HepG2 (cell line): Measurements from ENCODE around the gene PMM2. TPM values are rescaled to one million over a fixed set of nuclear protein-coding genes. Genes with fewer than 3 reads are reported as not detected.

Experiments used
- FOSL2 ChIP-seq: sonication (generic); formaldehyde crosslinking; IDR thresholded peaks from 2 replicates; pipeline ENCODE4 v1.4.0; 2020; ENCODE audit warnings: missing genetic modification reagents
- GABPA ChIP-seq, 2 experiments: IDR thresholded peaks; 2 replicates each; pipeline ENCODE4 v1.6.1; 2011 to 2016; ENCODE audit warnings: low read depth in 2 of 2, low read length in 1 of 2, missing biosample characterization in 1 of 2, missing genetic modification characterization in 1 of 2
- HMG20A ChIP-seq: IDR thresholded peaks from 2 replicates; pipeline ENCODE4 v1.6.1; 2016; ENCODE audit warnings: borderline replicate concordance
- JDP2 ChIP-seq: sonication (generic); formaldehyde crosslinking; IDR thresholded peaks from 2 replicates; pipeline ENCODE4 v1.8.1; 2022; ENCODE audit warnings: missing genetic modification reagents, borderline replicate concordance
- JUN ChIP-seq: sonication (generic); formaldehyde crosslinking; IDR thresholded peaks from 2 replicates; pipeline ENCODE4 v1.4.0; 2020; ENCODE audit warnings: mild to moderate bottlenecking, missing genetic modification reagents
- KDM3A ChIP-seq: IDR thresholded peaks from 2 replicates; pipeline ENCODE4 v1.6.1; 2018; ENCODE audit warnings: low read depth, missing compliant biosample characterization
- MIER3 ChIP-seq: IDR thresholded peaks from 2 replicates; pipeline ENCODE4 v1.6.1; 2016; ENCODE audit warnings: missing compliant biosample characterization, borderline replicate concordance
- MXI1 ChIP-seq: IDR thresholded peaks from 3 replicates; pipeline ENCODE4 v1.6.1; 2012; ENCODE audit warnings: low read depth, low read length, inconsistent platforms, borderline replicate concordance
- NPAS2 ChIP-seq: sonication (generic); formaldehyde crosslinking; IDR thresholded peaks from 2 replicates; pipeline ENCODE4 v1.8.0; 2022; ENCODE audit warnings: mild to moderate bottlenecking, missing genetic modification reagents, borderline replicate concordance
- REST ChIP-seq, 2 experiments: IDR thresholded peaks; 2 replicates each; pipeline ENCODE4 v1.6.1; 2011 to 2012; ENCODE audit warnings: low read length in 2 of 2, borderline replicate concordance in 1 of 2, low read depth in 1 of 2, mild to moderate bottlenecking in 1 of 2, moderate library complexity in 1 of 2
- SALL1 ChIP-seq: sonication (generic); formaldehyde crosslinking; IDR thresholded peaks from 2 replicates; pipeline ENCODE4 v1.8.0; 2022; ENCODE audit warnings: mild to moderate bottlenecking, missing genetic modification reagents
- ZFP36L2 ChIP-seq: sonication (generic); formaldehyde crosslinking; IDR thresholded peaks from 2 replicates; pipeline ENCODE4 v1.4.0; 2020; ENCODE audit warnings: missing genetic modification reagents
- ZKSCAN5 ChIP-seq: sonication (generic); formaldehyde crosslinking; IDR thresholded peaks from 2 replicates; pipeline ENCODE4 v1.5.1; 2020; ENCODE audit warnings: mild to moderate bottlenecking, missing genetic modification reagents
- ZNF143 ChIP-seq: sonication (generic); formaldehyde crosslinking; IDR thresholded peaks from 2 replicates; pipeline ENCODE4 v1.4.0; 2020; ENCODE audit warnings: missing genetic modification reagents
- ZNF34 ChIP-seq: sonication (generic); formaldehyde crosslinking; IDR thresholded peaks from 2 replicates; pipeline ENCODE4 v1.4.0; 2020; ENCODE audit warnings: mild to moderate bottlenecking, missing genetic modification reagents, borderline replicate concordance
- ZNF407 ChIP-seq: sonication (generic); formaldehyde crosslinking; IDR thresholded peaks from one replicate; pipeline ENCODE4 v1.5.1; 2020; ENCODE audit warnings: mild to moderate bottlenecking, missing genetic modification reagents; ENCODE audit errors: not compliant biosample characterization
- ZNF691 ChIP-seq: sonication (generic); formaldehyde crosslinking; IDR thresholded peaks from 2 replicates; pipeline ENCODE4 v1.4.0; 2020; ENCODE audit warnings: missing genetic modification reagents, low read depth, mild to moderate bottlenecking, borderline replicate concordance
- polyA plus RNA-seq, 8 experiments: library from polyadenylated mRNA; depleted of rRNA in 3 of 8; stranded (reverse) in 7 of 8; unstranded in 1 of 8; fragments of >200 nt; fragmentation: Illumina TruSeq in 4 of 8; extraction: Trizol in 4 of 8; gene quantifications; 2 replicates each; pipeline versions ENCODE4 v1.2.1 to v1.2.3, GENCODE V29; 2011 to 2016; ENCODE audit warnings: low read depth in 4 of 8, missing spikeins in 1 of 8, mixed read lengths in 1 of 8; ENCODE audit not compliant: insufficient read depth in 1 of 8
- total RNA-seq, 5 experiments: library from RNA; depleted of rRNA; stranded (reverse); fragments of >200 nt; fragmentation: Illumina TruSeq; extraction: Trizol; gene quantifications; 2 replicates each; pipeline ENCODE4 v1.2.3, GENCODE V29; 2016; ENCODE audit warnings: low read depth in 1 of 5

The PMM2 gene
- total and polyA plus RNA-seq, 2 of the 13 experiments (the other 11 are each of a cell fraction or from before 2014, with no cell fraction given): 52.2 to 93.7 TPM

GRCh38 chr16:8872071-8872470, 74.4 kb downstream of the PMM2 start (continued):
- TF ChIP-seq ZKSCAN5 (no peak), JDP2 (CRISPR knock-in tag) (no peak), REST (IDR thresholded peaks at IDR 0.05; ENCODE audit: borderline replicate concordance in 1 of 2, low read depth in 1 of 2, low read length in 2 of 2) (no peak), FOSL2 (CRISPR knock-in tag) (no peak; the same call in 1 of the 2 replicates), ZNF691 (CRISPR knock-in tag) (no peak), ZNF143 (CRISPR knock-in tag) (no peak), ZNF34 (CRISPR knock-in tag) (no peak), JUN (no peak), GABPA (IDR thresholded peaks at IDR 0.05; ENCODE audit: low read depth, low read length) (no peak), GABPA (CRISPR knock-in tag; IDR thresholded peaks at IDR 0.05; ENCODE audit: low read depth) (no peak), ZNF407 (no peak), ZFP36L2 (CRISPR knock-in tag) (no peak), SALL1 (CRISPR knock-in tag) (0 out of 2 replicates have a peak, but pooled peaks have one; percentile 25), KDM3A (no peak), MXI1 (peak; percentile 17; the same call in 1 of the 3 replicates), NPAS2 (no peak), HMG20A (no peak), MIER3 (CRISPR knock-in tag) (no peak)
